Testis (tissue), 3 donors: Measurements from ENCODE around the gene TGM6. TPM values are rescaled to one million over a fixed set of nuclear protein-coding genes. Genes with fewer than 3 reads are reported as not detected.

Experiments
- DNase-seq: peaks from one replicate; pipeline ENCODE4 v3.0.0-alpha.2; 2019
- H3K27ac ChIP-seq, 2 donors: fragments of 200-600 bp; sonication (generic); one replicate each; pipeline ENCODE4 v1.5.1; 2019
- H3K27me3 ChIP-seq: fragments of 200-600 bp; sonication (generic); one replicate; pipeline ENCODE4 v1.5.1; 2019
- H3K36me3 ChIP-seq: fragments of 200-600 bp; sonication (generic); one replicate; pipeline ENCODE4 v1.5.1; 2017; ENCODE audit warnings: low read depth; ENCODE audit errors: missing control alignments
- H3K4me1 ChIP-seq: fragments of 200-600 bp; sonication (generic); one replicate; pipeline ENCODE4 v1.5.1; 2019
- H3K4me3 ChIP-seq, 2 donors: fragments of 200-600 bp; sonication (generic); one replicate each; pipeline ENCODE4 v1.5.1; 2017 to 2019
- H3K9me3 ChIP-seq: fragments of 200-600 bp; sonication (generic); one replicate; pipeline ENCODE4 v1.5.1; 2017
- CTCF ChIP-seq, 3 experiments: fragments of 450-650 bp in 2 of 3; fragments of 200-600 bp in 1 of 3; sonication (generic) in 1 of 3; IDR thresholded peaks; one replicate each; pipeline ENCODE4 v1.5.1; 2016 to 2019; ENCODE audit warnings: antibody characterized with exemption in 3 of 3, mild to moderate bottlenecking in 2 of 3, moderate library complexity in 1 of 3
- POLR2A ChIP-seq: fragments of 450-650 bp; IDR thresholded peaks from one replicate; pipeline ENCODE4 v1.6.1; 2017; ENCODE audit warnings: antibody characterized with exemption, mild to moderate bottlenecking, moderate library complexity
- WGBS, 2 donors: methylation state at CpG; one replicate each; pipeline ENCODE4 v1.1.5; 2018; 5-methylcytosine and 5-hydroxymethylcytosine counted together
- intact Hi-C: fragments of 100-400 bp; cut with DNase I; formaldehyde crosslinking; loops from one replicate; pipeline ENCODE4 v1.15.1; 2023; ENCODE audit warnings: low total_unique reads
- polyA plus RNA-seq: library from polyadenylated mRNA; stranded (reverse); fragments of 350-450 nt; fragmentation: Illumina TruSeq; extraction: RNeasy Lipid Tissue Mini Kit (QIAGEN cat#74804); gene quantifications from one replicate; pipeline ENCODE4 v1.2.3, GENCODE V29; 2014; ENCODE audit warnings: low read depth, low replicate concordance; ENCODE audit not compliant: insufficient read depth
- total RNA-seq, 2 donors: library from RNA; depleted of rRNA; stranded (reverse); fragments of >200 nt; gene quantifications; one replicate each; pipeline ENCODE4 v1.2.3, GENCODE V29; 2016

Gene TGM6
- total and polyA plus RNA-seq, 3 donors from 2014 or later: not detected

DNA sequence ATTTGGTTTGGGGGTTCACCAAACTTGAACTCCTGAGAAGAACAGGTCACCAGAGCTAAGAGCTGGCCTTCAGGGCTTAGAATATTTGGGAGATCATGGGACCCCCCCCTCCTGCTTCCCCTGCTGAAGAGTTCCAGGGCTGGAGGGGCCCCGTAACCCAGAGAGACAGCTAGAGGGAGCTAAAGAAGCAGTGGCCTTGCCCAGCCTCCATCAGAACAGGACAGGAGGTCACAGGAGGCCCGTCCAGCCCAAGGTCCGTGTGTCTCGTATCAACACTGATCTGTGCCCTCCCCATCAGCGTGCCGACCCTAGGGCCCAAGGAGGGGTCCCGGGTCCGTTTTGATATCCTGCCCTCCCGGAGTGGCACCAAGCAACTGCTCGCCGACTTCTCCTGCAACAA lies 40.6 kb upstream of the TGM6 start:
- Histone ChIP-seq H3K36me3 (no peaks in the 10 kb centered on the region), H3K27ac (no peak overlapping the region), H3K4me1 (no peaks in the 10 kb centered on the region), H3K27me3 (no peaks in the 10 kb centered on the region), H3K9me3 (no peaks in the 10 kb centered on the region), H3K4me3 (no peak overlapping the region)
- DNase-seq: no peak
- TF ChIP-seq CTCF (IDR thresholded peaks at IDR 0.05): no peak
- TF ChIP-seq POLR2A: no peak
- intact Hi-C loops: no loop called here
- 90 to 95% methylated on average over 8 to 11 of the region's 11 CpGs for WGBS, 2 donors

- no peak overlapping the region for H3K27ac ChIP-seq
- no peak overlapping the region for H3K4me3 ChIP-seq
- no peaks in the 10 kb centered on the region for H3K9me3 ChIP-seq
- no peak for TF ChIP-seq POLR2A
- TF ChIP-seq CTCF (IDR thresholded peaks at IDR 0.05): no peak
- intact Hi-C loops: no loop called here
- H3K27me3 ChIP-seq: no peaks in the 10 kb centered on the region
- no peaks in the 10 kb centered on the region for H3K4me1 ChIP-seq
- no peak for DNase-seq
- 86 to 94% methylated on average over 6 of the region's 6 CpGs for WGBS, 2 donors
- no peaks in the 10 kb centered on the region for H3K36me3 ChIP-seq
Observed at GRCh38 chr20:2340823-2341222, 39.9 kb upstream of the TGM6 start.

- Histone ChIP-seq H3K4me1 (no peaks in the 10 kb centered on the region), H3K4me3 (no peak overlapping the region), H3K27ac (no peak overlapping the region), H3K27me3 (no peaks in the 10 kb centered on the region), H3K9me3 (no peaks in the 10 kb centered on the region), H3K36me3 (no peaks in the 10 kb centered on the region)
- DNase-seq: no peak
- intact Hi-C loops: no loop called here
- TF ChIP-seq POLR2A (no peak), CTCF (IDR thresholded peaks at IDR 0.05) (no peak)
- 84 to 94% methylated on average over 7 of the region's 7 CpGs for WGBS, 2 donors
Observed at GRCh38 chr20:2341336-2341735, 39.4 kb upstream of the TGM6 start.

GRCh38 chr20:2342243-2342642 lies 38.5 kb upstream of the TGM6 start:
- WGBS, 2 donors: 78 to 82% methylated on average over 3 of the region's 3 CpGs
- H3K4me3 ChIP-seq: no peak overlapping the region
- H3K36me3 ChIP-seq: no peaks in the 10 kb centered on the region
- H3K27ac ChIP-seq: no peak overlapping the region
- no peaks in the 10 kb centered on the region for H3K27me3 ChIP-seq
- H3K4me1 ChIP-seq: no peaks in the 10 kb centered on the region
- no peak for DNase-seq
- TF ChIP-seq POLR2A (no peak), CTCF (IDR thresholded peaks at IDR 0.05) (no peak)
- intact Hi-C loops: no loop called here
- no peaks in the 10 kb centered on the region for H3K9me3 ChIP-seq

GRCh38 chr20:2346188-2346587 lies 34.5 kb upstream of the TGM6 start:
- intact Hi-C loops: no loop called here
- WGBS, 2 donors: 30 to 56% methylated on average over 3 of the region's 3 CpGs
- no peak for TF ChIP-seq CTCF (IDR thresholded peaks at IDR 0.05)
- no peak for TF ChIP-seq POLR2A
- no peak overlapping the region for H3K4me3 ChIP-seq
- no peak for DNase-seq
- no peaks in the 10 kb centered on the region for H3K27me3 ChIP-seq
- no peak overlapping the region for H3K27ac ChIP-seq
- no peaks in the 10 kb centered on the region for H3K36me3 ChIP-seq
- H3K4me1 ChIP-seq: no peaks in the 10 kb centered on the region
- no peaks in the 10 kb centered on the region for H3K9me3 ChIP-seq
